ENCODE measurements around the gene NAV2. TPM values are rescaled to one million over a fixed set of nuclear protein-coding genes. Genes with fewer than 3 reads are reported as not detected.

NAV2 gene
- polyA plus RNA-seq, 1 donor from 2014 or later = 3.0 TPM

DNA sequence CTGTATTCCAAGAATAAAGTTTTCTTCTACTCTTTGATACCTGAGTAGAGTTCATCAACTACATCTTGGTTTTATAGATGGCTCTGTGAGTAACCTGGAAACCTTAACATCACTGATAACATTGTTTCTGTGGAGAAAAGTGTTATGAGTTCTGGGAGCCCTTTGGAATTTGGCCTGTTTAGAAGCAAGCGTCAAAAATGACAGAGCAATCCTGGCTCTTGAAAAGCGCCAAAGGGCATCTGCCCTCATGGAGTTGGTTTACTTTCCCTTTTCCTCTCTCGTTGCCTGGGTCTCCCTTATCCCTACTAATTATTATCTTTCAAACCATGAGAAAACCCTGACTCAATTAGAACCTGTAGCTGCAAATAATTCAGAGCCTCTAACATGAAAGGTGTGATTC lies 307.6 kb downstream of the NAV2 start:
- no peaks in the 10 kb centered on the region for H3K9me2 ChIP-seq (ENCODE audit: insufficient read depth, low read length)
- no peak overlapping the region for H3K4me3 ChIP-seq (ENCODE audit: low read length)
- no peaks in the 10 kb centered on the region for H3F3A ChIP-seq (ENCODE audit: insufficient read depth, low read length, poor library complexity, severe bottlenecking)
- H3K79me2 ChIP-seq (replicated peaks; ENCODE audit: insufficient read depth, low read length) = no peaks in the 10 kb centered on the region
- no peak overlapping the region for H3K4me2 ChIP-seq (ENCODE audit: low read length)
- TF ChIP-seq MXI1 (conservative IDR thresholded peaks at IDR 0.05; ENCODE audit: poor library complexity, severe bottlenecking) = no peak
- no peaks in the 10 kb centered on the region for H3K36me3 ChIP-seq (ENCODE audit: insufficient read depth, low read length)
- no peak overlapping the region for H3K9ac ChIP-seq (ENCODE audit: low read length)
- peaks cover 6% of the 10 kb centered on the region for H3K27me3 ChIP-seq (ENCODE audit: insufficient read depth, low read depth, low read length)
- no peak overlapping the region for H3K27ac ChIP-seq (ENCODE audit: low read length)
- H2AFZ ChIP-seq (ENCODE audit: low read depth, low read length) = no peak overlapping the region
- H4K20me1 ChIP-seq (ENCODE audit: insufficient read depth) = no peaks in the 10 kb centered on the region
- H3K9me3 ChIP-seq (ENCODE audit: low read length) = no peaks in the 10 kb centered on the region

DNA sequence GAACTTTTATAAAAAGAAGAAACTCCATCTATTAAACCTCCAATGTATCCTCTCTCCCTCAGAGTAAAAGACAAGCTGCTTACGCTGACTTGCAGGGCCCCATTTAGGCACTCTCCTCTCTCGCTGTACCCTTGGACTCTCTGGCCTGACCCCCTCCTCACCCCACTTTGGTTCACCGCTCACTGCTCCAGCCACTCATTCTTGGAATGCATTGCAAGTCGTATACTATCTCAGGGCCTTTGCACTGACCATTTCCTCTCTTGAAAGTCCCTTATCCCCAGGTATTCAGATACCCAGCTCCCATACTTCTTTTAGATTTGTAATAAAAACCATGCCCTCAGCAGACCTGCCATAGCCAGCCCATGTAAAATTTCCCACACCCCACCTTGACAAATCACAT lies 308.1 kb downstream of the NAV2 start:
- H3K4me3 ChIP-seq (ENCODE audit: low read length) = no peak overlapping the region
- no peaks in the 10 kb centered on the region for H4K20me1 ChIP-seq (ENCODE audit: insufficient read depth)
- H3F3A ChIP-seq (ENCODE audit: insufficient read depth, low read length, poor library complexity, severe bottlenecking) = no peaks in the 10 kb centered on the region
- no peaks in the 10 kb centered on the region for H3K36me3 ChIP-seq (ENCODE audit: insufficient read depth, low read length)
- no peak for TF ChIP-seq POLR2AphosphoS5 (IDR thresholded peaks at IDR 0.05)
- H3K4me2 ChIP-seq (ENCODE audit: low read length) = no peak overlapping the region
- no peaks in the 10 kb centered on the region for H3K9me3 ChIP-seq (ENCODE audit: low read length)
- H3K27ac ChIP-seq (ENCODE audit: low read length) = no peak overlapping the region
- peaks cover 6% of the 10 kb centered on the region for H3K27me3 ChIP-seq (ENCODE audit: insufficient read depth, low read depth, low read length)
- H3K9ac ChIP-seq (ENCODE audit: low read length) = no peak overlapping the region
- H2AFZ ChIP-seq (ENCODE audit: low read depth, low read length) = no peak overlapping the region
- H3K9me2 ChIP-seq (ENCODE audit: insufficient read depth, low read length) = no peaks in the 10 kb centered on the region
- H3K79me2 ChIP-seq (replicated peaks; ENCODE audit: insufficient read depth, low read length) = no peaks in the 10 kb centered on the region

DNA sequence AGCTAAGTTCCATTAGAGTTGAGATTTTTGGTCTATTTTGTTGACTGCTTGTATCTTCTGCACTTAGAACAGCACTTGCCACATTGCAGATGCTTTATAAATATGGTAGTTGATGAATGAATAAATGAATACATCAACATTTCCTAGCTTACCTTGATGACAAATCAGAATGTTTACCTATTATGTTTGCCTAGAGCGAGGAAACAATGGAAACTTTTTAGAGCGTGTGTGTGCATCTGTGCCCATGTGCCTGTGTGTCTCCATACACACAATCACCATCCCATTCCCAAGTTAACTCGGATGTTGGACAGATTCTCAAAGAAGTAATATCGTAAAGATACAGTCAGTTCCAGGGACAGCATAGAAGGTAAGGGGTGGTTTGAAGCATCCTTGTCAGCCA lies 308.6 kb downstream of the NAV2 start:
- Histone ChIP-seq H3K27ac (ENCODE audit: low read length) (no peak overlapping the region), H3F3A (ENCODE audit: insufficient read depth, low read length, poor library complexity, severe bottlenecking) (no peaks in the 10 kb centered on the region), H3K4me3 (ENCODE audit: low read length) (no peak overlapping the region), H3K9me3 (ENCODE audit: low read length) (no peaks in the 10 kb centered on the region), H4K20me1 (ENCODE audit: insufficient read depth) (no peaks in the 10 kb centered on the region), H2AFZ (ENCODE audit: low read depth, low read length) (no peak overlapping the region), H3K9ac (ENCODE audit: low read length) (no peak overlapping the region), H3K9me2 (ENCODE audit: insufficient read depth, low read length) (no peaks in the 10 kb centered on the region), H3K27me3 (ENCODE audit: insufficient read depth, low read depth, low read length) (peaks cover 6% of the 10 kb centered on the region), H3K4me2 (ENCODE audit: low read length) (no peak overlapping the region), H3K36me3 (ENCODE audit: insufficient read depth, low read length) (no peaks in the 10 kb centered on the region), H3K79me2 (replicated peaks; ENCODE audit: insufficient read depth, low read length) (no peaks in the 10 kb centered on the region)
- TF ChIP-seq EP300 (conservative IDR thresholded peaks at IDR 0.05; ENCODE audit: poor library complexity, severe bottlenecking) (no peak), RAD21 (conservative IDR thresholded peaks at IDR 0.05) (no peak), TAF1 (IDR thresholded peaks at IDR 0.05; ENCODE audit: low read depth) (no peak), EZH2 (IDR thresholded peaks at IDR 0.05; ENCODE audit: borderline replicate concordance, insufficient read depth, low read length, poor library complexity, severe bottlenecking) (no peak), SMC3 (conservative IDR thresholded peaks at IDR 0.05; ENCODE audit: poor library complexity) (no peak), MXI1 (conservative IDR thresholded peaks at IDR 0.05; ENCODE audit: poor library complexity, severe bottlenecking) (no peak), POLR2AphosphoS5 (IDR thresholded peaks at IDR 0.05) (no peak)
- TF ChIP-seq, protein P1, sequence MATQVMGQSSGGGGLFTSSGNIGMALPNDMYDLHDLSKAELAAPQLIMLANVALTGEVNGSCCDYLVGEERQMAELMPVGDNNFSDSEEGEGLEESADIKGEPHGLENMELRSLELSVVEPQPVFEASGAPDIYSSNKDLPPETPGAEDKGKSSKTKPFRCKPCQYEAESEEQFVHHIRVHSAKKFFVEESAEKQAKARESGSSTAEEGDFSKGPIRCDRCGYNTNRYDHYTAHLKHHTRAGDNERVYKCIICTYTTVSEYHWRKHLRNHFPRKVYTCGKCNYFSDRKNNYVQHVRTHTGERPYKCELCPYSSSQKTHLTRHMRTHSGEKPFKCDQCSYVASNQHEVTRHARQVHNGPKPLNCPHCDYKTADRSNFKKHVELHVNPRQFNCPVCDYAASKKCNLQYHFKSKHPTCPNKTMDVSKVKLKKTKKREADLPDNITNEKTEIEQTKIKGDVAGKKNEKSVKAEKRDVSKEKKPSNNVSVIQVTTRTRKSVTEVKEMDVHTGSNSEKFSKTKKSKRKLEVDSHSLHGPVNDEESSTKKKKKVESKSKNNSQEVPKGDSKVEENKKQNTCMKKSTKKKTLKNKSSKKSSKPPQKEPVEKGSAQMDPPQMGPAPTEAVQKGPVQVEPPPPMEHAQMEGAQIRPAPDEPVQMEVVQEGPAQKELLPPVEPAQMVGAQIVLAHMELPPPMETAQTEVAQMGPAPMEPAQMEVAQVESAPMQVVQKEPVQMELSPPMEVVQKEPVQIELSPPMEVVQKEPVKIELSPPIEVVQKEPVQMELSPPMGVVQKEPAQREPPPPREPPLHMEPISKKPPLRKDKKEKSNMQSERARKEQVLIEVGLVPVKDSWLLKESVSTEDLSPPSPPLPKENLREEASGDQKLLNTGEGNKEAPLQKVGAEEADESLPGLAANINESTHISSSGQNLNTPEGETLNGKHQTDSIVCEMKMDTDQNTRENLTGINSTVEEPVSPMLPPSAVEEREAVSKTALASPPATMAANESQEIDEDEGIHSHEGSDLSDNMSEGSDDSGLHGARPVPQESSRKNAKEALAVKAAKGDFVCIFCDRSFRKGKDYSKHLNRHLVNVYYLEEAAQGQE (IDR thresholded peaks at IDR 0.05; ENCODE audit: borderline replicate concordance) = no peak
- TF ChIP-seq, protein P2, sequence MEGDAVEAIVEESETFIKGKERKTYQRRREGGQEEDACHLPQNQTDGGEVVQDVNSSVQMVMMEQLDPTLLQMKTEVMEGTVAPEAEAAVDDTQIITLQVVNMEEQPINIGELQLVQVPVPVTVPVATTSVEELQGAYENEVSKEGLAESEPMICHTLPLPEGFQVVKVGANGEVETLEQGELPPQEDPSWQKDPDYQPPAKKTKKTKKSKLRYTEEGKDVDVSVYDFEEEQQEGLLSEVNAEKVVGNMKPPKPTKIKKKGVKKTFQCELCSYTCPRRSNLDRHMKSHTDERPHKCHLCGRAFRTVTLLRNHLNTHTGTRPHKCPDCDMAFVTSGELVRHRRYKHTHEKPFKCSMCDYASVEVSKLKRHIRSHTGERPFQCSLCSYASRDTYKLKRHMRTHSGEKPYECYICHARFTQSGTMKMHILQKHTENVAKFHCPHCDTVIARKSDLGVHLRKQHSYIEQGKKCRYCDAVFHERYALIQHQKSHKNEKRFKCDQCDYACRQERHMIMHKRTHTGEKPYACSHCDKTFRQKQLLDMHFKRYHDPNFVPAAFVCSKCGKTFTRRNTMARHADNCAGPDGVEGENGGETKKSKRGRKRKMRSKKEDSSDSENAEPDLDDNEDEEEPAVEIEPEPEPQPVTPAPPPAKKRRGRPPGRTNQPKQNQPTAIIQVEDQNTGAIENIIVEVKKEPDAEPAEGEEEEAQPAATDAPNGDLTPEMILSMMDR (IDR thresholded peaks at IDR 0.05; ENCODE audit: poor library complexity, severe bottlenecking) = no peak

All from neural cell (in vitro differentiated cells).